H9 (cell line): Measurements from ENCODE around the gene AFAP1. TPM values are rescaled to one million over a fixed set of nuclear protein-coding genes. Genes with fewer than 3 reads are reported as not detected.

Experiments used
- DNase-seq: peaks from one replicate; pipeline ENCODE4 v3.0.0-alpha.2; 2017
- H2AFZ ChIP-seq: one replicate; pipeline ENCODE4 v1.6.1; 2013; ENCODE audit warnings: mild to moderate bottlenecking, low read length, control low read depth, moderate library complexity
- H2AK5ac ChIP-seq: 2 replicates; pipeline ENCODE4 v1.6.1; 2013; ENCODE audit warnings: low read length, control low read depth, mixed read lengths; ENCODE audit not compliant: insufficient read length
- H2BK120ac ChIP-seq: one replicate; pipeline ENCODE4 v1.6.1; 2013; ENCODE audit warnings: low read depth, mild to moderate bottlenecking, low read length, control low read depth, inconsistent platforms; ENCODE audit not compliant: poor library complexity, severe bottlenecking
- H2BK12ac ChIP-seq: 2 replicates; pipeline ENCODE4 v1.6.1; 2013; ENCODE audit warnings: low read length, control low read depth, mixed read lengths, low read depth; ENCODE audit not compliant: insufficient read length
- H2BK15ac ChIP-seq: 2 replicates; pipeline ENCODE4 v1.6.1; 2013; ENCODE audit warnings: low read depth, low read length, control low read depth
- H2BK20ac ChIP-seq: one replicate; pipeline ENCODE4 v1.6.1; 2013; ENCODE audit warnings: low read depth, mild to moderate bottlenecking, low read length, control low read depth, inconsistent platforms; ENCODE audit not compliant: poor library complexity, severe bottlenecking
- H2BK5ac ChIP-seq: 2 replicates; pipeline ENCODE4 v1.6.1; 2013; ENCODE audit warnings: low read length, control low read depth, mixed read lengths; ENCODE audit not compliant: insufficient read length
- H3K14ac ChIP-seq: 2 replicates; pipeline ENCODE4 v1.6.1; 2013; ENCODE audit warnings: low read length, control low read depth; ENCODE audit not compliant: insufficient read depth
- H3K18ac ChIP-seq: 2 replicates; pipeline ENCODE4 v1.6.1; 2013; ENCODE audit warnings: low read depth, mild to moderate bottlenecking, mixed read lengths, low read length, control low read depth; ENCODE audit not compliant: insufficient read length
- H3K23ac ChIP-seq: 2 replicates; pipeline ENCODE4 v1.6.1; 2013; ENCODE audit warnings: low read length, control low read depth, mixed read lengths, low read depth; ENCODE audit not compliant: insufficient read length
- H3K23me2 ChIP-seq: 2 replicates; pipeline ENCODE4 v1.6.1; 2013; ENCODE audit warnings: low read depth, mild to moderate bottlenecking, mixed read lengths, low read length, control low read depth; ENCODE audit not compliant: insufficient read length, poor library complexity, severe bottlenecking
- H3K27ac ChIP-seq: 2 replicates; pipeline ENCODE4 v1.5.1; 2013; ENCODE audit warnings: low read length, control low read depth, mixed read lengths, low read depth; ENCODE audit not compliant: insufficient read length
- H3K27me3 ChIP-seq: 2 replicates; pipeline ENCODE4 v1.6.1; 2013; ENCODE audit warnings: low read length, control low read depth, inconsistent platforms; ENCODE audit not compliant: insufficient read depth
- H3K4ac ChIP-seq: 2 replicates; pipeline ENCODE4 v1.6.1; 2013; ENCODE audit warnings: low read depth, mild to moderate bottlenecking, control low read depth, inconsistent platforms, low read length, moderate library complexity
- H3K4me1 ChIP-seq: 2 replicates; pipeline ENCODE4 v1.6.1; 2013; ENCODE audit warnings: low read length, control low read depth, inconsistent platforms; ENCODE audit not compliant: insufficient read depth
- H3K4me2 ChIP-seq: 2 replicates; pipeline ENCODE4 v1.6.1; 2013; ENCODE audit warnings: low read length, control low read depth, mixed read lengths; ENCODE audit not compliant: insufficient read length, insufficient read depth
- H3K56ac ChIP-seq: 2 replicates; pipeline ENCODE4 v1.6.1; 2013; ENCODE audit warnings: low read depth, mild to moderate bottlenecking, mixed read lengths, low read length, control low read depth; ENCODE audit not compliant: insufficient read length
- H3K79me1 ChIP-seq: 2 replicates; pipeline ENCODE4 v1.6.1; 2013; ENCODE audit warnings: low read depth, mild to moderate bottlenecking, moderate library complexity, low read length, control low read depth, inconsistent platforms; ENCODE audit not compliant: insufficient read depth, poor library complexity, severe bottlenecking
- H3K79me2 ChIP-seq: 2 replicates; pipeline ENCODE4 v1.6.1; 2013; ENCODE audit warnings: low read length, control low read depth, inconsistent platforms; ENCODE audit not compliant: insufficient read depth
- H3K9ac ChIP-seq: 2 replicates; pipeline ENCODE4 v1.6.1; 2013; ENCODE audit warnings: low read length, control low read depth, mixed read lengths; ENCODE audit not compliant: insufficient read length; ENCODE audit errors: extremely low read depth
- H3K9me3 ChIP-seq: one replicate; pipeline ENCODE4 v1.6.1; 2013; ENCODE audit warnings: low read depth, low read length, inconsistent platforms; ENCODE audit not compliant: control insufficient read depth
- H3T11ph ChIP-seq: one replicate; pipeline ENCODE4 v1.6.1; 2013; ENCODE audit warnings: mild to moderate bottlenecking, low read length, control low read depth, inconsistent platforms
- H4K20me1 ChIP-seq: one replicate; pipeline ENCODE4 v1.6.1; 2013; ENCODE audit not compliant: control insufficient read depth, insufficient read length, insufficient read depth
- H4K5ac ChIP-seq: 2 replicates; pipeline ENCODE4 v1.6.1; 2013; ENCODE audit warnings: low read depth, mild to moderate bottlenecking, mixed read lengths, low read length, control low read depth; ENCODE audit not compliant: insufficient read length
- H4K8ac ChIP-seq: replicated peaks from 2 replicates; pipeline ENCODE4 v1.6.1; 2013; ENCODE audit warnings: low read length, control low read depth, mixed read lengths, low read depth; ENCODE audit not compliant: insufficient read length
- H4K91ac ChIP-seq: 2 replicates; pipeline ENCODE4 v1.6.1; 2013; ENCODE audit warnings: low read depth, mild to moderate bottlenecking, moderate library complexity, mixed read lengths, low read length, control low read depth; ENCODE audit not compliant: insufficient read length
- H3K27ac Mint-ChIP-seq, 3 experiments: 2 replicates in 2 of 3; 3 replicates in 1 of 3; pipeline ENCODE4 v1.8.0; 2020 to 2021; ENCODE audit warnings: mixed read lengths in 3 of 3, mild to moderate bottlenecking in 1 of 3, moderate library complexity in 1 of 3
- H3K27me3 Mint-ChIP-seq: 2 replicates; pipeline ENCODE4 v1.8.0; 2021; ENCODE audit warnings: low read depth, mild to moderate bottlenecking, moderate library complexity, mixed read lengths
- H3K36me3 Mint-ChIP-seq, 3 experiments: 2 replicates in 2 of 3; 3 replicates in 1 of 3; pipeline ENCODE4 v1.8.0; 2020 to 2021; ENCODE audit warnings: low read depth in 3 of 3, mixed read lengths in 3 of 3; ENCODE audit not compliant: insufficient read depth in 1 of 3
- H3K4me1 Mint-ChIP-seq, 2 experiments: 2 replicates each; pipeline ENCODE4 v1.8.0; 2020; ENCODE audit warnings: mixed read lengths in 2 of 2
- H3K4me3 Mint-ChIP-seq, 2 experiments: 2 replicates in 1 of 2; 3 replicates in 1 of 2; pipeline ENCODE4 v1.8.0; 2020 to 2021; ENCODE audit warnings: mild to moderate bottlenecking in 2 of 2, mixed read lengths in 2 of 2, moderate library complexity in 1 of 2
- H3K9me3 Mint-ChIP-seq, 2 experiments: 2 replicates in 1 of 2; 3 replicates in 1 of 2; pipeline ENCODE4 v1.8.0; 2020; ENCODE audit warnings: mild to moderate bottlenecking in 2 of 2, mixed read lengths in 2 of 2, moderate library complexity in 1 of 2
- WGBS: extraction: QIAGEN DNeasy Blood & Tissue Kit; methylation state at CpG from one replicate; pipeline ENCODE4 v1.1.7; 2013; ENCODE audit warnings: missing lambda C conversion rate, low lambda C conversion rate, mixed read lengths; ENCODE audit not compliant: insufficient read length; ENCODE audit errors: extremely low coverage; 5-methylcytosine and 5-hydroxymethylcytosine counted together
- total RNA-seq: library from RNA; stranded (reverse); gene quantifications from 2 replicates; pipeline ENCODE4 v1.2.1, GENCODE V29; 2021
- TF ChIP-seq, protein P1 (sequence below): fragments of 200-600 bp; sonication (generic); conservative IDR thresholded peaks from 3 replicates; pipeline ENCODE4 v1.8.0; 2021; ENCODE audit warnings: antibody characterized with exemption, mild to moderate bottlenecking

AFAP1 gene
- total RNA-seq, 1 experiment from 2014 or later: 6.5 TPM

DNA sequence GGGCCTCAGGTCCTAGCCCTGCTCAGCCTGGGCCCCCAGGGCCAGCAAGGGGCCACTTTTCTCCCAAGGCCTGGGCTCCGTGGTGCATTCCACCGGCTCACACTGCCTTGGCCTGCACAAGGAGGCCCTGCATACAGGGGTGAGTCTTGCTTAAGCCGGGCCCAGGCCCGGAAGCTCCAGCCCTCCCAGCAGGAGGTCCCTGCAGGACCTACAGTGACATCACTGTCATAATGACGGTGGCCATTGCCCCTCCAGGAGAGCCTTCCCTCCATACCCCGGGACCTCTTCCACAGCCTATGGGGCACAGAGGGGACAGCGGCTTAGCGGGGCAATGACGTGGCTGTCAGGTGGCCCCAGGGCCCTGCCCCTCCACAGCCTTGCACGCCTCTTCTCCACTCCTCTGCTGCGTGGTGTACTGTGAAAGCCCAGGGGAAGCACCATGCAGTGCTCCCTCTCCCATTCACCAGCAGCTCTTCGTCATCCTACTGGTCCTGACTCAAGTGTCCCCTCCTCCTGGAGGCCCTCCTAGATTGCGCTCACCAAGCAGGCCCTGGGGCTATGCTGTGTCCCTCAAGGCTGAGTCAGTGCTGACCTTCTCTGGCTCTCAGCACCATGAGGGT is 32.3 kb upstream of the AFAP1 start:
- peaks cover 21 to 27% of the 10 kb centered on the region in 2 experiments for H3K4me1 Mint-ChIP-seq
- no peak overlapping the region for H3K18ac ChIP-seq
- no peak overlapping the region for H4K5ac ChIP-seq
- H3K9me3 Mint-ChIP-seq: no peaks in the 10 kb centered on the region; a peak in 1 of 5 replicates
- H2AK5ac ChIP-seq: no peak overlapping the region
- H2BK5ac ChIP-seq: no peak overlapping the region
- H2AFZ ChIP-seq: no peak overlapping the region
- H3K4me3 Mint-ChIP-seq: no peak overlapping the region
- no peak overlapping the region for H3K4ac ChIP-seq
- H4K91ac ChIP-seq: no peak overlapping the region
- no peaks in the 10 kb centered on the region for H3K27me3 Mint-ChIP-seq
- TF ChIP-seq, protein P1, sequence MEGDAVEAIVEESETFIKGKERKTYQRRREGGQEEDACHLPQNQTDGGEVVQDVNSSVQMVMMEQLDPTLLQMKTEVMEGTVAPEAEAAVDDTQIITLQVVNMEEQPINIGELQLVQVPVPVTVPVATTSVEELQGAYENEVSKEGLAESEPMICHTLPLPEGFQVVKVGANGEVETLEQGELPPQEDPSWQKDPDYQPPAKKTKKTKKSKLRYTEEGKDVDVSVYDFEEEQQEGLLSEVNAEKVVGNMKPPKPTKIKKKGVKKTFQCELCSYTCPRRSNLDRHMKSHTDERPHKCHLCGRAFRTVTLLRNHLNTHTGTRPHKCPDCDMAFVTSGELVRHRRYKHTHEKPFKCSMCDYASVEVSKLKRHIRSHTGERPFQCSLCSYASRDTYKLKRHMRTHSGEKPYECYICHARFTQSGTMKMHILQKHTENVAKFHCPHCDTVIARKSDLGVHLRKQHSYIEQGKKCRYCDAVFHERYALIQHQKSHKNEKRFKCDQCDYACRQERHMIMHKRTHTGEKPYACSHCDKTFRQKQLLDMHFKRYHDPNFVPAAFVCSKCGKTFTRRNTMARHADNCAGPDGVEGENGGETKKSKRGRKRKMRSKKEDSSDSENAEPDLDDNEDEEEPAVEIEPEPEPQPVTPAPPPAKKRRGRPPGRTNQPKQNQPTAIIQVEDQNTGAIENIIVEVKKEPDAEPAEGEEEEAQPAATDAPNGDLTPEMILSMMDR: no peak
- H4K8ac ChIP-seq: no peak overlapping the region
- H3K79me2 ChIP-seq: no peaks in the 10 kb centered on the region
- H3K23ac ChIP-seq: no peak overlapping the region
- no peaks in the 10 kb centered on the region; the same call in 1 of the 2 replicates for H3K4me1 ChIP-seq
- WGBS: no CpG with 5 or more reads among the region's 13 CpGs
- H3K4me2 ChIP-seq: no peak overlapping the region
- H3K27ac ChIP-seq: no peak overlapping the region
- H3K56ac ChIP-seq: no peak overlapping the region
- no peak overlapping the region for H3T11ph ChIP-seq
- no peak overlapping the region for H2BK120ac ChIP-seq
- no peak overlapping the region for H2BK15ac ChIP-seq
- H3K27ac Mint-ChIP-seq: peak overlapping the region in 1 of 3 experiments; percentile 88; a peak in 2 of 7 replicates
- H2BK12ac ChIP-seq: no peak overlapping the region
- DNase-seq: no peak
- H3K79me1 ChIP-seq: no peaks in the 10 kb centered on the region
- H3K14ac ChIP-seq: no peak overlapping the region
- H3K36me3 Mint-ChIP-seq: no peaks in the 10 kb centered on the region; a peak in 1 of 7 replicates
- H3K9me3 ChIP-seq: no peaks in the 10 kb centered on the region
- peaks cover 2% of the 10 kb centered on the region for H4K20me1 ChIP-seq
- H2BK20ac ChIP-seq: no peak overlapping the region
- no peaks in the 10 kb centered on the region for H3K23me2 ChIP-seq
- H3K9ac ChIP-seq: no peak overlapping the region
- H3K27me3 ChIP-seq: no peaks in the 10 kb centered on the region
